Measurements from ENCODE around the gene ARL14.

DNA sequence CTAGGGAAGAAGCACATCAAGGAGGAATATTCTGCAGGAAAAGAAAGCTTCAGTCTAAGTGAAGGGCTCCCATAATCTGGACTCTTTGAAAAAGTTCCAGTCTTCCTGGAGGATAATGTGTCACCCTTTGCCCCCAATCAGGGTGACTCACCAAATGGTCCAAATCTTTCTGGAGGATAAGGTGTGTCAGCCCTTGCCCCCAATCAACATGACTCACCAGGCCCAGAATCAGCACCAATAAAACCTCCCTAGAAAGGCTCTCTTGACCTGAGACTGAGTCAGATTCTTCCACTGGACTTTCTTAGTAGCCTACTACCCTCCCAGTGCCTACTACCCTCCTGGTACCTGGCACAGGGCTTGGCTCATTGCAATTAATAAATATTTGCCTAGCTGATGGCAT, 9.5 kb upstream of the ARL14 start:
- TF ChIP-seq POLR2A (IDR thresholded peaks at IDR 0.05; ENCODE audit: low read length) (no peak), GATA1 (IDR thresholded peaks at IDR 0.05; ENCODE audit: low read depth, low read length) (no peak)

Data from erythroblast (primary cell).